Kidney glomerular epithelial cell (primary cell): ENCODE measurements around the gene BAMBI.
"Not testable (repeated sequence)": the region's sequence is repeated elsewhere in the genome, so short reads cannot be mapped to it uniquely, and the experiment has no call there.

ENCODE experiments used
- DNase-seq: peaks from one replicate; lab custom pipeline; 2025; lab: John Stamatoyannopoulos, UW

BAMBI gene, protein sequence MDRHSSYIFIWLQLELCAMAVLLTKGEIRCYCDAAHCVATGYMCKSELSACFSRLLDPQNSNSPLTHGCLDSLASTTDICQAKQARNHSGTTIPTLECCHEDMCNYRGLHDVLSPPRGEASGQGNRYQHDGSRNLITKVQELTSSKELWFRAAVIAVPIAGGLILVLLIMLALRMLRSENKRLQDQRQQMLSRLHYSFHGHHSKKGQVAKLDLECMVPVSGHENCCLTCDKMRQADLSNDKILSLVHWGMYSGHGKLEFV

GRCh38 chr10:28676968-28677887, at the start of gene BAMBI:
Gene BAMBI (plus strand): TSS chr10:28677521. CDS start chr10:28677898, 377 bp downstream.
- peak; percentile 89 for DNase-seq

DNA sequence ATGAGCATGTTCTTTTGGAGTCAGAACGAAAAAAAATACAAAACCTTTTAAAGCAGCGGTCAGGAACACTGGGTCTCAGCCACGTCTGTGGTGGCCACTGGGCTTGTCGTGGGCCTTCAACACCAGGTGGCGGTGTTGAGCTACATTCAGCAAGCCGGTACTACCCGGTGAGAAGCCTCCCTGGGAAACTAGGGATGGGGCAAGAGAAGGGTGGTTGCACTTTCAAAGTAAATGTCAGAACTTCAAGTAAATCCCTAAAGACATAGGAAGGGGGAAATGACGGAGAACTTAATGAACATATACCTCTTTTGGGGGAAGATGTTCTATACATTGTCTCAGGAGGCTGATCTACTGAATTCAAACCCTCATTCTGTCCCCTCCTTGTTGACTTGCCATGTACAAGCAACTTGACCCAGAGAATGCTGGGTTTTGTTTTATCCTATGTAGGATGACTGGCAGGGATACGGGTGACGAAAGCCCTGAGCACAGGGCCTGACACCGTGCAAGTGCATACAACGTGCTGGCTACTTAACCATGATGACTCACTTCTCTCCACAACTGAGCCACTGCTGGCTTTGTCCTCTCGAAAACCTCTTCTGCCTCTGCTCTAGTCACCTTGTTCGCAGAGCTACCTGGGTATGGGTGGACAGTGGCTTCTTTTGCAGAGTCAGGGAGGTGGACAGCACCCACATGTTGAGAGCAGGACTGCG, 49.0 kb upstream of the BAMBI start:
- peak; percentile 39 for DNase-seq

DNA sequence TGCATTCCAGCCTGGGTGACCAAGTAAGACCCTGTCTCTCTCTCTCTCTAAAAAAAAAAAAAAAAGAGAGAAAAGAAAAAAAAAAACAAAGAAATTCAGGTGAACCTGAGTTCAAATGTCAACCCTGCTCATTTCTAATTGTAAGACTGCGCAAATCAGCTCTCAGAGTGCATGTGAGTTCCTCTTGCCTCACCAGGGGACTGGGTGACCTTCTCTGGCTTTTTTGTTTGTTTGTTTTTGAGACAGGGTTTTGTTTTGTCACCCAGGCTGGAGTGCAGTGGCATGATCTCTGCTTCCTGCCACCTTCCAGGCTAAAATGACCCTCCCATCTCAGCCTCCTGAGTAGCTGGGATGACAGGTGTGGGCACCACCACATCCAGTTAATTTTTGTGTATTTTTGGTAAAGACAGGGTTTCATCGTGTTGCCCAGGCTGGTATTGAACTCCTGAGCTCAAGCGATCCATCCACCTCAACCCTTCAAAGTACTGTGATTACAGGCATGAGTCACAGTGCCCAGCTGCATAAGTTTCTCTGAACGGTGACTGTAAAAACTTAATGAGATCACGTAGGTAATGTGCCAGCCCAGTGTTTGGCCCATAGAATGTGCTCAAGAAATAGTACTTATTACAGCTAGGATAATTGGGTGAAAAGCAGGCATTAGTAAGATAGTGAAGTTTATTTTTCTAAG, 45.3 kb upstream of the BAMBI start:
- no peak for DNase-seq

DNA sequence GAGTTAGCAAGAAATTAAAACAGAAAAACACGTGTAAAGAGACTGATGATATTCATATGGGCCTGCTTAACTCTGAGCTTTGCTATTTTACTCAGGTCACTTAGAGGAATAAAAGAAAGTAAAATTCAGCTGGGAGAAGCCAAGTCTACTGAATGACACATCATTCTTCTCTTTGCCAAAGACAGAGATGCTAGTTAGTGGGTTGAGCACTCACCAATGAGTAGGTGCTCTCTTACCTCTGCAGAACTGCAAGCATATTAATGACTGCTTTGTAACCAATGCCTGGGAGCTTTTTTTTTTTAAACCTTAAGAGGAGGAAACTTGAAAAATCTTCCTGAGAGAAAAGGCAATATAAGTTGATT, 44.8 kb upstream of the BAMBI start:
- no peak for DNase-seq

GRCh38 chr10:28633750-28634149, 43.6 kb upstream of the BAMBI start:
- DNase-seq, result peak; percentile 59

DNA sequence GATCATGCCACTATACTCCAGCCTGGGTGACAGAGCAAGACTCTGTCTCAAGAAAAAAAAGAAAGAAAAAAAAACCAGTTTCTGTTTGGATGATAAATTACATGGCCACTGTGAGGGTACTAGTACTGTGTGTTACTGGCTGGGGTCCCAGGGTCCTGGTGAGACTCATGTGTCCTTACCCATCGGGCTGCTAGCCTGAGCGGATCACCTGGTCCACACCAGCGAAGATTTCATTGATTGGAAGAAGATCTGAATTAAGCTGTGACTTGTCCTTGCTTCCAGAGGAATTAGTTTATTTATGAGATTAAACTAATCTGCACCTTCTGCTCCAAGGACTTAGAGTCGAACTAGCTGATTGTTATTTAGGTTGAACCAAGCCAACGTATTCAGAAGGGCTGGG, 40.0 kb upstream of the BAMBI start:
- DNase-seq, result no peak

DNA sequence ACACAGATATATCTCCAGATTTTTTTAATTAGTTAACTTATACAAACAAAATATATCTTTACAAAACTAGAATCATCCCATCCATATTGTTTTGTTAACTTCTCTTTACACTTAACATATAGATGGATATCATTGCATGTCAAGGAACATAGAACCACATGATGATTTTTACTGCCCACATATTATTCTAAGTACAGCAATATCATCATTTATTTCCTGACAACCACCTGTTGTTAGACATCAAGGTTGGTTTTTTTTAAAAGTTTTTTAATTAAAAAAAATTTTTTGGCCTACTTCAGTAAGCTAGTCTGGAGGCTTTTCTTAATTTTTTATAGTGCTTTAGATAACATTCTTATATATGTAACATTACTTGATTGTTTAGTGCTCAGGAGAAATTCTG, 38.9 kb upstream of the BAMBI start:
- no peak for DNase-seq

GRCh38 chr10:28640551-28640950, 36.8 kb upstream of the BAMBI start:
- DNase-seq, result no peak

- no peak for DNase-seq
These were observed 32.7 kb upstream of the BAMBI start for GRCh38 chr10:28644647-28645046.

- DNase-seq, result no peak
These were observed 25.2 kb upstream of the BAMBI start for GRCh38 chr10:28652106-28652505.

DNA sequence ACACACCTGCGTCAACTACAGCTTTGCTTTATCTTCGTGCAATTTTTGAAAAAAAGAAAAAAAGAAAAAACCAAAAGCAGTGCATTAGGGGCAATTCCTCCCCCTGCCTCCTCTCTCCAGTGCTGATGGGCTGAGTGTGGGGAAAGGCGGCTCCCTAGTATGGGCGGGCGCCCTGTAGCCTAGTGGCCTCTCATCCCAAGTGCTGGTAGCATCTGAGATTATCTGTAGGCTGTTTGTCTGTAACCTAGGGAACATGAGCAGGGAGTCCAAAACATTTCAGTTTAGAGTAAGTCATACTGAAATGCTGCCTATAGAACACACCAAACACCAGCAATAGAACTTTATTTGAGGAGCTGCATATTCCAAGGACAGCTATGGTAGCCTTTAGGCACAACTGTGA, 24.6 kb upstream of the BAMBI start:
- no peak for DNase-seq

DNA sequence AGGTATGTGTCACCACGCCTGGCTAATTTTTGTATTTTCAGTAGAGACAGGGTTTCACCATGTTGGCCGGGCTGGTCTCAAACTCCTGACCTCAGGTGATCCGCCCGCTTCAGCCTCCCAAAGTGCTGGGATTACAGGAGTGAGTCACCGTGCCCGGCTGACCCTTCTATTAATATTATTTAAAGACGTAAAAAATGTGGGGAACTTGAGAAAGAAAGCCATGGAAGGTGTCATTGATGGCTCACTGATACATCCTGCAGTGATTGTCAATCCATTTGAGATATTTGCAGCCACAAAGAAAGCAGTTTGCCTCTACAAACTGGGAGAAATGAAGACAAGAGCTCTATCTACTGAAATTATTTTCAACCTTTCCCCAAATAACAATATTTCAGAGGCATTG, 18.5 kb upstream of the BAMBI start:
- DNase-seq, result not testable (repeated sequence)

DNA sequence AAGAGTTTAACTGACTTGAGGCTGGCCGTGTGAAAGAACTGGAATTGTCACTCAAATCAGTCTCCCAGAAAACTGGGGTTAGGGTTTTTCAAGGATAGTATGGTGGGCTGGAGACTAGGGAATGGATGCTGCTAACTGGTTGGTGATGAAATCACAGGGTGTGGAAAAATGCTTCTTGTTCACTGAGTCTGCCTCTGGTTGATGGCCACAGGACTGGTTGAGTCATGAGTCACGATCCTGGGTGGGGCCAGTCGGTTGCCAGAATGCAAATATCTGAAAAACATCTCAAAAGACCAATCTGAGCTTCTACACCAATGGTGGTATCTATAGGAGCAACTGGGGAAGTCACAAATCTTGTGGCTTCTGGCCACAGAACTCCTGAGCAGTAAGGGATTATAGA, 16.3 kb upstream of the BAMBI start:
- peak; percentile 28 for DNase-seq

DNA sequence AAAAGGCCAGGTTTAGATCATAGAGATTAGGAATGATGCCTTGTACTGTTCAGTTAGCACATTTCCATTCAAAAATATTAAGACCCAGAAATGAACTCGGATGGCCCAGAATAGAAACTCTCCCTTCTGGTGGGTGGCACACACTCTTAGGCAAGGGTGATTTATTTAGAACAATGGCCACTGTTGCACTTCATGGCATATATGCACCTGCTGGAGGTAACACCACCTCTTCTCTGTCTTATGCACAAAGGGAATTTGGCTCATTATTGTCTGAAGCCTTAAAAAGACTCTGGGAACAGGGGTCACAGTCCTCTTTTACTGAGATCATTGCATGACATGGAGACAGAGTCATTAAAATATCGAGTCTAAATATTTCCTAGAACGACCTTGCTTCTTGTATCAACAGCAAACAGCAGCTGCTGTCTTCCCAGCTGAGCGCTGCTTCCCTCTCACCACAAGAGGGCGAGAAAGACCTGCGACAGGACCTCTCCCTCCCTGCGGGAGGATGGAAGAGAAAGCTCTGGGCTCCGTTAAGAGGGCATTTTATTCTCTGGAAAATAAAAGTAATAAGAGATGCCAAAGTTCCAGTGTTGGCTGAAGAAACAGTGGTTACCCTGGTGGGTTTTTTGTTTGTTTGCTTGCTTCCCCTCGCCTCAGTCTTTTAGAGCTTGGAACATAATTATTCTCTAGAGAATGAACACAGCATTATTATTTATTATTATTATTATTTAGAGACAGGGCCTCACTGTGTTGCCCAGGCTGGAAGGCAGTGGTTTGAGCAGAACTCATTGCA, 13.5 kb upstream of the BAMBI start:
- peak; percentile 73 for DNase-seq

GRCh38 chr10:28664369-28664740, 13.0 kb upstream of the BAMBI start:
- no peak for DNase-seq

GRCh38 chr10:28666751-28667467, 10.4 kb upstream of the BAMBI start:
- no peak for DNase-seq

- DNase-seq, result peak; percentile 64
These were observed 8.7 kb upstream of the BAMBI start for GRCh38 chr10:28668363-28669226.

GRCh38 chr10:28669227-28670173, 7.8 kb upstream of the BAMBI start:
- DNase-seq, result no peak

DNA sequence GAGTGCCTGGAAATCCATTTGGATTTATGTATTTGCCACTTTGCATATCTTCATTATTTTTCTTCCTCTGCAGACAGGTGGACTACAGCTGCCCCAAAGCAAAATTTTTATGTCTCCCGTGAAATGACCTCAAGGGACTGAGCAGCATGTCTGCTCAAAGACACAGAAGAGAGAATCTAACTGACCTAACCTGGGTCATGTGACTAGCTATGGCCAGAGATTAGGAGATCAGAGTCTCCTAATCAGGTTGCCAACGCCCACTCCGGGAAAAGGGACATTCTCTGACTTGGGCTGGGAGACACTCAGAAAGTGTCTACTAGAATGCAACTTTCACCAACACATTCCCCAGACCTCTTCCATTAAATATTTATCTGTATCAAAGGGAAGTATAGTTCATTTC, 2.5 kb upstream of the BAMBI start:
- DNase-seq, result no peak
